BJ (cell line): Measurements from ENCODE around the gene RABGAP1. TPM values are rescaled to one million over a fixed set of nuclear protein-coding genes. Genes with fewer than 3 reads are reported as not detected.

Experiments used
- CTCF ChIA-PET: fragments of 350-600 bp; formaldehyde crosslinking; extraction: SDS; loops from one replicate; lab custom pipeline; 2021; ENCODE audit warnings: antibody characterized with exemption, inconsistent platforms; lab: Yijun Ruan, JAX
- POLR2A ChIA-PET: fragments of 300-600 bp; sonication (Branson Sonifier 250); formaldehyde crosslinking; extraction: SDS; loops from one replicate; lab custom pipeline; 2021; ENCODE audit warnings: antibody characterized with exemption; lab: Charles Lee
- DNase-seq: peaks from one replicate; pipeline ENCODE4 v3.0.0-alpha.2; 2011; ENCODE audit warnings: low read depth
- H3K27me3 ChIP-seq: 2 replicates; pipeline ENCODE4 v1.6.0; 2011; ENCODE audit warnings: low read length; ENCODE audit not compliant: control insufficient read depth, insufficient read depth
- H3K36me3 ChIP-seq: 2 replicates; pipeline ENCODE4 v1.5.1; 2011; ENCODE audit warnings: low read length; ENCODE audit not compliant: control insufficient read depth, insufficient read depth
- H3K4me3 ChIP-seq: 2 replicates; pipeline ENCODE4 v1.5.1; 2011; ENCODE audit warnings: low read depth, mild to moderate bottlenecking, control low read depth, low read length
- polyA plus RNA-seq: library from polyadenylated mRNA; depleted of rRNA; stranded (reverse); fragments of >200 nt; gene quantifications from 2 replicates; pipeline ENCODE4 v1.2.3, GENCODE V29; 2011
- TF ChIP-seq, protein P1 (sequence below): IDR thresholded peaks from 2 replicates; pipeline ENCODE4 v1.5.1; 2011; ENCODE audit warnings: low read depth, mild to moderate bottlenecking, control low read depth, inconsistent platforms, low read length, moderate library complexity; ENCODE audit not compliant: insufficient read depth

RABGAP1 gene
- polyA plus RNA-seq, 1 experiment = 30.8 TPM

DNA sequence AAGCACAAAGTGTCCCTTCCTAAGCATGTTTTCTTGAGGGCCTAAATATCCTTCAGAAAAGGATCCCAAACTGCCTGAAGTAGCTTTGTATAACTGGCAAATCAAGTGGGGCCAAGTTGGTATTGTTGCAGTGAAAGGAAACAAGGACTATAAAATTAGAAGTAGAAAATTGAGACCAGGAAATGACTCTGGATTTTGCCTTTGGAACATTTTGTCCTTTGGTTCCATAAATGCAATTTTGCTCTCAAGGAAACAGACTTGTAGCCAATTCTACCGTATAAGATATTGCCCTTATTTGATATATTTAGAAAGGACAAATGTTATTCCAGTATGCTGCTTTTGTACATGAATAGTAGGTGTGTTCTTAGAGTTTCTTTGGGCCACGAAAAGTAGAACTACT is 34.4 kb downstream of the RABGAP1 start:
- ChIA-PET POLR2A (no interaction called here), CTCF (no interaction called here)
- TF ChIP-seq, protein P1, sequence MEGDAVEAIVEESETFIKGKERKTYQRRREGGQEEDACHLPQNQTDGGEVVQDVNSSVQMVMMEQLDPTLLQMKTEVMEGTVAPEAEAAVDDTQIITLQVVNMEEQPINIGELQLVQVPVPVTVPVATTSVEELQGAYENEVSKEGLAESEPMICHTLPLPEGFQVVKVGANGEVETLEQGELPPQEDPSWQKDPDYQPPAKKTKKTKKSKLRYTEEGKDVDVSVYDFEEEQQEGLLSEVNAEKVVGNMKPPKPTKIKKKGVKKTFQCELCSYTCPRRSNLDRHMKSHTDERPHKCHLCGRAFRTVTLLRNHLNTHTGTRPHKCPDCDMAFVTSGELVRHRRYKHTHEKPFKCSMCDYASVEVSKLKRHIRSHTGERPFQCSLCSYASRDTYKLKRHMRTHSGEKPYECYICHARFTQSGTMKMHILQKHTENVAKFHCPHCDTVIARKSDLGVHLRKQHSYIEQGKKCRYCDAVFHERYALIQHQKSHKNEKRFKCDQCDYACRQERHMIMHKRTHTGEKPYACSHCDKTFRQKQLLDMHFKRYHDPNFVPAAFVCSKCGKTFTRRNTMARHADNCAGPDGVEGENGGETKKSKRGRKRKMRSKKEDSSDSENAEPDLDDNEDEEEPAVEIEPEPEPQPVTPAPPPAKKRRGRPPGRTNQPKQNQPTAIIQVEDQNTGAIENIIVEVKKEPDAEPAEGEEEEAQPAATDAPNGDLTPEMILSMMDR = no peak
- H3K4me3 ChIP-seq = no peak overlapping the region
- no peaks in the 10 kb centered on the region; the same call in 1 of the 2 replicates for H3K36me3 ChIP-seq
- DNase-seq = no peak
- H3K27me3 ChIP-seq = no peaks in the 10 kb centered on the region

DNA sequence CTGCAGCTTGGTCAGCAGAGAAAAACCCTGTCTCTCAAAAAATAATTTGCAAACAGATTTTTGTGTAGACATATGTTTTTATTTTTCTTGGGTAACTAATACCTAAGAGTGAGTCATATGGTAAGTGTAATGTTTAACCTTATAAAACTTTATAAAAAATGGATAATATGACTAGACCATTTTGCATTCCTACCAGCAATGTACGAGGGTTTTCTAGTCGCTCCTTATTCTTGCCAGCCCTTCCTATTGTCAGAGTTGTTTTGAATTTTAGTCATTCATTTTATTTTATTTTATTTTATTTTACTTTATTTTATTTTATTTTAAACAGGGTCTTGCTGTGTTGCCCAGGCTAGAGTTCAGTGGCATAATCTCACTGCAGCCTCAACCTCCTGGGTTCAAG is 37.8 kb downstream of the RABGAP1 start:
- Histone ChIP-seq H3K27me3 (no peaks in the 10 kb centered on the region), H3K36me3 (no peaks in the 10 kb centered on the region; the same call in 1 of the 2 replicates), H3K4me3 (no peak overlapping the region)
- TF ChIP-seq, protein P1 = no peak
- no peak for DNase-seq
- ChIA-PET POLR2A (no interaction called here), CTCF (interaction anchor here (1.5 kb wide), 1 partner anchor 31 kb away, joined by 4 read pairs; no protein-coding TSS in a partner anchor)

DNA sequence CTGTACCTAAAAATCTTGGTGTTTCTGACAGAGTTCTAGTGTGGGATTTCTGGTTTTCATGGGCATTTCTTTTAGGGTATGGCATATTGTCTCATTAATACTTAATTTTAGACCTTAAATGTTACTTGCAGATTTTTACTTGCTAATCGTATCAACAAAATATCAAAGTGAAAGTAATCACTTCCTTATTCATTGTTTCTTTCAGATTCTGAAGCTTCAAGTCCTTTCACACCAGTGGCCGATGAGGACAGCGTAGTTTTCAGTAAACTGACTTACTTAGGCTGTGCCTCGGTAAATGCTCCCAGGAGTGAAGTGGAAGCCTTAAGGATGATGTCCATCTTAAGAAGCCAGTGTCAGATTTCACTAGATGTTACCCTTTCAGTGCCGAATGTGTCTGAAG is 45.2 kb downstream of the RABGAP1 start:
- CTCF ChIA-PET = no interaction called here
- POLR2A ChIA-PET = no interaction called here
- Histone ChIP-seq H3K4me3 (no peak overlapping the region), H3K27me3 (no peaks in the 10 kb centered on the region), H3K36me3 (peaks cover 5% of the 10 kb centered on the region; the same call in 1 of the 2 replicates)
- TF ChIP-seq, protein P1 = no peak
- no peak for DNase-seq

DNA sequence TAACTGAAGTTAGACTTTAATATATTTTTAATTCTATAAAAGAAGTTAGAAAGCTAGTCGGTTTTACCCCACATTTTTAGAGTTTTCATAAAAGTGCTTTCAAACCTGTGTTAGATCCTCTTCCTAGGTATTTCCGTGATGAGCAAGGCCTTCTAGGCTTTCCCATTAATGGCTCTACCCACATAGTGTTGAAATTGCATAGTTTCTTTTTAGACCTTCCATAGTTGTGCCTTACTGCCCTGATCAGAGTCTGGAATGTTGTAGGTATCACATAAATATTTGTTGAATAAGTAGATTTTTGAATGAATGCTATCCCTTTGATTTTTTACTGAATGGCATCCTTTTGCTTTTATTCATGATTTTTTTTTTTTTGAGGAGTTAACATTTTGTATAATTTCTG is 47.3 kb downstream of the RABGAP1 start:
- Histone ChIP-seq H3K4me3 (no peak overlapping the region), H3K36me3 (peaks cover 5% of the 10 kb centered on the region; the same call in 1 of the 2 replicates), H3K27me3 (no peaks in the 10 kb centered on the region)
- no peak for DNase-seq
- CTCF ChIA-PET = no interaction called here
- TF ChIP-seq, protein P1 = no peak
- POLR2A ChIA-PET = no interaction called here

DNA sequence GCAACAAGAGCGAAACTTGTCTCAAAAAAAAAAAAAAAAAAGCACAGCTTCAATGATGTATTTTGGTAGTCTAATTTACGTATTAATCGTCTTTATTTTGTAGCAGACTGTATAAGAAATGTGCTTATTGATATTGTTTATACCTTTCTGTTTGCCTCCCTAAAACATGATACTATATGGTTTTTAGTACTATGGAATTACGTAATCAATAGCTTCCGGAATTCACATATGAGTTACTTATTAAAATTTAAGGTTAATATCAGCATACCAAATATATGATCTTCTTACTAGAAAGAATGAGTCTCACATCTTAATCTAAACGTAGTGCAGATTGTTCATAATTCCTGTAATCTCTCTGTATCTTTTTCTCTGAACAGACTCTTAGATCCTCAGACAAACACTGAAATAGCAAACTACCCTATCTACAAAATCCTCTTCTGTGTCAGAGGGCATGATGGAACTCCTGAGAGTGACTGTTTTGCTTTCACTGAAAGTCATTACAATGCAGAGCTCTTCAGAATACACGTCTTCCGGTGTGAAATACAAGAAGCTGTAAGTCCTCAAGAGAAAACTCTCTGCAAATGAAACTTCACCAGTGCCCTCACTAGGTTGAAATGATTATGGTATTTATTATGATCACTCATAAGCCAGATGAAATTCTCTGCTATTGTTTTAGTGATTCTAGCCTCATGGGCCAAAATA is 48.3 kb downstream of the RABGAP1 start:
- CTCF ChIA-PET = no interaction called here
- no peak overlapping the region for H3K4me3 ChIP-seq
- POLR2A ChIA-PET = no interaction called here
- TF ChIP-seq, protein P1 = no peak
- peaks cover 5% of the 10 kb centered on the region; the same call in 1 of the 2 replicates for H3K36me3 ChIP-seq
- DNase-seq = no peak
- no peaks in the 10 kb centered on the region for H3K27me3 ChIP-seq
